HG02678 (cell line): ENCODE results near the gene SHISAL1.

Experiments used
- ATAC-seq: cut with Tn5 transposase; IDR thresholded peaks from one replicate; pipeline ENCODE4 v1.9.1; 2021; ENCODE audit warnings: mild to moderate bottlenecking, moderate library complexity; ENCODE audit not compliant: unreplicated experiment

Gene SHISAL1

GRCh38 chr22:44266796-44267760 is 45.7 kb downstream of the SHISAL1 start:
- ATAC-seq, result no peak

DNA sequence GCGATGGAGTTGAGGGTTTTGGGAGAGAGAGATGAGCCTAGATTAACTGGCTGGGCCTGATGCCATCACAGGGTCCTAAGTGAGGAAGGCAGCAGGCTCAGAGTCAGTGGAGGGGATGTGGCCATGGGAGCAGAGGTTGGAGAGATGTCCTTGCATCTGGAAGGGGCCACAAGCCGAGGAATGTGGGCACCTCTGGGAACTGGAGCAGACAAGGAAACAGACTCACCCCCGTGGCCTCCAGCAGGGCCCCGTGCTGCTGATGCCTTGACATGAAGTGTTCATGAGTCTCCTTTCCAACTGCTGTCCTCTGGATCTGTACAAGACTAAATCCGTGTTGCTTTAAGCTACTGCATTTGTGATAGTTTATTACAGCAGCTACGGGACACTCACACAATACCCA is 49.2 kb downstream of the SHISAL1 start:
- no peak for ATAC-seq

DNA sequence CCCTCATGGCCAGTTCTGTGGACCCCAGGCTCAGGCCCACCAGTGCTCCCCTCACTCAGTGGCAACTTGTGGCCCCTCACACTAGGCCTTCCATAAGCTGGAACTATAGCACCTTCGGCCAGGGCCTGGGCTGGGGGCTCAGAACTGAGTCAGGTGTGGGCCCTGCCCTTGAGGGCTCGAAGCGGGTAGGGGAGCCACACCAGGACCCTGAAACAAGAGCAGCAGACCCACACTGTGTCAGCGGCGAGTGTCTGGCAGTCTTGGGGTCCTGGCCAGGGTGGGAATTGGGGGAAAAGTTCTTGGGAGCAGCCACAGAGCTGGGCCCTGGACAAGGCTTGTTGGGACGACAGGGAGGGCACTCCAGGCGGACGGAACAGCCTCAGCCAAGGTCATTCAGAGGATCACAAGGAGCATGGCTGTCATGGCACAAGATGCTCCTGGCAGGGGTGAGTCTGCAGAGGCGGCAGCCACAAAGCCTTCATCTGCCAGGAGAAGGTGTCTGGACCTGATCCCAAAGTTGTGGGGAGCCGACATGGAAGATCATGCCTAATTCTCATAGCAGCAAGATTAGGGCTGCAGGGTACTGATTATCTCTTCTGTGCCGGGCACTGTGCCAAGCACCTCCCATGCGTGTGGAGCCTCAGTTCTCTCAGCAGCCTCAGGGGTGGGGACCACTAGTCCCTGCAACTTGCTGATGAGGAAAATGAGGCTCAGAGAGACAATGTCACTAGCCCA is 50.7 kb downstream of the SHISAL1 start:
- no peak for ATAC-seq

GRCh38 chr22:44261164-44261860 is 51.4 kb downstream of the SHISAL1 start:
- ATAC-seq, result no peak

GRCh38 chr22:44260216-44261035 is 52.3 kb downstream of the SHISAL1 start:
- no peak for ATAC-seq

GRCh38 chr22:44259366-44260215 is 53.2 kb downstream of the SHISAL1 start:
- ATAC-seq, result no peak

DNA sequence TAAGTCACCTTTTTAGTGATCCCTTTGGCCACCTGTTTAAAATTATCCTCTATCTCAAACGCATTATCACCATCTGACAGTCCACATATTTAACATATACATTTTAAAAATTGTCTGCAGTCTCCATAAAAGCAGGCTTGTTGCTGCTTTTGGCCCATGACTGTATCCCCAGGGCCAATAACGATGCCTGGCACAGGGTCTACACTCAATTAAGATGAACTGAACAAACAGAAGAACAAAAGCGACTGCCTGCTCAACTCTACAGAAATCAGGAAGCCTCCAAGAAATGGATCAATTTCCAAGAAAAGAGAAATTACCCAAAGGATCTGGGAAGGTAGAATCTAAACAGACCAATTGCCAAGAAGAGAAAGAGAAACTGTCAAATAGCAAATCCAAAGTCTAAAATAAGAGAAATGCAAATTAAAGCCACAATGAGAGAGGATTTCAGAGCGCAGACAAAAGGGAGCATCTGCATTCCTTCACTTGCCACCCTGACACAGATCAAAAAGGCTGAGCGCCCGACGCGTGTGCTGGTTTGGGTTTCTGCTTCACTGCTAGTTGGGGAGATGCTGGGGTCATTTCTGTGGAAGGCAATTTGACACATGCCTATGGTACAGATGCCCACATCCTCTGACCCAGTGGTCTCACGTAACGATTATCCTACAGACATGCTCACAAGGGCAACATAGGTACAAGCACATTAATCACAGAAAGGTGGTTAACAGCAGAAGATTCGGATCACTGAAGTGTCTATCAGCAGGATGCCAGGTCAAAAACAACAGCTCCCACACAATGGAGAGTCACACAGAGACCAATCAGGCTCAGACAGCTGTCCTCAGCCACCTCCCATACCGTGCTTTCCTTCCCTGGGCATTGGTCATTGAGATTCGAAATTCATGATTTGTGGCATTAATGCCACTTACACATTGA is 55.9 kb downstream of the SHISAL1 start:
- no peak for ATAC-seq

- ATAC-seq, result no peak
Measured at GRCh38 chr22:44256085-44256484, 56.7 kb downstream of the SHISAL1 start.

- ATAC-seq, result no peak
Measured at GRCh38 chr22:44254811-44255210, 57.9 kb downstream of the SHISAL1 start.

DNA sequence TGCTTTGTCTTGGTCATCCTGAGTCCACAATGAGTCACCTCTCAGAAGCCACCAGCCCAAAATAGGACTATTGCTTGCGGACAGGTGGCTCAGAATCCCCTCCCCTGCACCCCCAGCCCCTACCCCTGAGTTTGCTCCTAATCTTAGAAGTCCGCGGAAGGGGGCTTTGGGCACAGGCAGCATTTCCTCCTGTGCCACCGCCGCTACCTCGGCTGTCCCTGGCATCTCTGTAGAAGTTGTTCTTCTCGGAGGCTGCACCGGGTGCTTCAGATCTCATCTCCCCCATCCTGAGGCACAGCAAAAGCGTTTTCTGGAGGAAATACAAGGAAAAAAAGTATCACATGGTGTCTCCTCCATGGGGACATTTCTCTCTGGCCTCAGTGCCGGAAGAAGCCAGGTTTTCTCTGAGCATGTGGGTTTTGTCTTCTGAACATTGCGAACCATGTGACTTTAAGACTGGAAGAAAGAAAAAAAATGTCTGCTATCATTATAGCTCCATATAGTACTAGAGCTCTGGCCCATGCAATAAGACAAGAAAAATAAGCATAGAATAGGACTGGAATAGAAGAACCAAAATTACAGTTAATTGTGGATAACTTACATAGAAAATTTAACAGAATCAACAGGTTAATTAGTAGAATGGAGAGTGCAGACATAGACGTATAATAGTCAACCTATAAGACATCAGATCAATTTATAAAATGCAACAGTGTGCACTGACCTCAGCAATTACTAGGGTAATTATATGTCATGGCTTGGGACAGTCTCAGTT is 63.2 kb downstream of the SHISAL1 start:
- ATAC-seq, result no peak

- ATAC-seq, result no peak
Measured at GRCh38 chr22:44248926-44249325, 63.8 kb downstream of the SHISAL1 start.

GRCh38 chr22:44247923-44248892 is 64.5 kb downstream of the SHISAL1 start:
- ATAC-seq, result no peak

DNA sequence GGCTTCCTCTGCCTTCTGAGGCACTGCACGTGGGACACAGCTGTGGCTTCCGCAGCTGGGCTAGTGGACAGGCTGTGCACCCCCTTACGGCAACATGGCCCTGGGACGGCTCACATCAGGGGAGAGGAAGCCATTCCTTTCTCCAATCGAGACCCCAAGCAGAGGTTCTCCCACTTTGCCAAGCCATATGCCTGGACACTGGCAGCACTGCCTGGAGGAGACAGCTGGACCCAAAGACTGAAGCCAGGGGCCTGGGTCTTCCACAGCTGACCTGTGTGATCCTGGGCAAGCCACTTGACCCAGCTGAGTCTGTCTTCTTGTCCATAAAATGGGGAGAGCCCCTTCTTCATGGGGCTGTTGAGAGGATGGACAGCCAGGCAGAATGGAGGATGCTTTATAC is 65.4 kb downstream of the SHISAL1 start:
- no peak for ATAC-seq

DNA sequence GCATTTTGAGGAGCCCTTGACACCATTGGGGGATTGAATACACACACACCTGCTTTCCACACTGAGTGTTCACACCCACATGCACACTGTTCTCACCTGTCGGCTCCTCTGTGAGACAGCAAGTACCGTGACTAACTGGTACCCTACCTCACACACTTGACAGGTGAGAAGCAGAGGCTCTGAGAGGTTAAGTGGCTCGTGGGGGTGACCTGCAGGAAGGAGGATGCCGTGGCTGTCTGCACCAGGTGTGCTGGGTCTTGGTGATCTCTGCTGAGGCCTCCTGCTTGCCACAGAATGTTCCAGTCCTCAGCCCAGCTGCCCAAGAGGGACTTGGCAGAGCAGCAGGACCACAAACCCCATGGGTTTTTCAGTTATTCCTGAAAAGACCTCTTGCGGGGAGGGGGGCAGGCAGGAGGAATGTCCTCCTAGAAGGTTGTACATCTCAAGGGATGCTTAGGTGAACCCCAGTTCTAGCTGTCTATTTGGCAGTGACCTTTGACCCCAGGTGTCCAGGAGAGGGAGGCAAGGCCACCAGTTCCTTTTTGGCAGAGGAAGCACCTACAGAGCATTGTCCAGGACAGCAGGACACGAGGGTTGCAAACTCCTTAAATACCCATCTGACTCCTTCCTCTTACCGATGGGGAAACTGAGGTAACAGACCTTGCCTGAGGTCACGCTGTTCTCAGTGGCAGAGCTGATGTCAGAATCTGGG is 66.0 kb downstream of the SHISAL1 start:
- no peak for ATAC-seq

GRCh38 chr22:44245867-44246266 is 66.9 kb downstream of the SHISAL1 start:
- no peak for ATAC-seq

DNA sequence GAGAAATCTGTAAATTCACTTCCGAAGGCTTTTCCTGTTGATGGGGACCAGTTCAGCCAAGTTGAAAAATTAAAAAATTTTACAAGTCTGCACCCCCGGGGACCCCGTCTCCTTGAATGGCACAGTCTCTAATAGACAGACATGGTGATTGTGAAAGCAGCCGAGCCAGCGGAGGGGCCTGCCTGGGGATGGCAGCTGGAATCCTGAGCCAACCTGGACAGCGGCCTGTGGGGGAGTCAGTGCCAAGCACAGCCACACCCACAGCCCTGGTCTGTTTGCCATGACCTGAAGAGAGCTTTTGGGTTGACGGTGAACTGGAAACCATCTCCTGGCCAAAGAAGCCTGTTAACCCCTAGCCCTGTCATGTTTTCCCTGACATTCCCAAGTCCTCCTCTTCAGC is 67.3 kb downstream of the SHISAL1 start:
- ATAC-seq, result no peak
